Adipose tissue (tissue), 3 donors: ENCODE results near the gene GALE. TPM values are rescaled to one million over a fixed set of nuclear protein-coding genes. Genes with fewer than 3 reads are reported as not detected.
"Not testable (repeated sequence)": the region's sequence is repeated elsewhere in the genome, so short reads cannot be mapped to it uniquely, and the experiment has no call there.

ENCODE experiments used
- H3K27ac ChIP-seq: one replicate; pipeline ENCODE4 v1.5.1; 2013; ENCODE audit warnings: low read depth, low read length
- WGBS, 3 donors: extraction: QIAGEN DNeasy Blood & Tissue Kit; methylation state at CpG; one replicate each; pipeline ENCODE4 v1.1.7; 2013; 5-methylcytosine and 5-hydroxymethylcytosine counted together
- polyA plus RNA-seq, 3 donors: library from polyadenylated mRNA; stranded (reverse); fragments of 200-250 nt; gene quantifications; one replicate each; pipeline ENCODE4 v1.2.3, GENCODE V29; 2013
- donor health status: healthy with polysubstance abuse.
- donor health status: Bipolar disorder and iron deficiency.
- donor health status: healthy.

GALE gene
- polyA plus RNA-seq, 3 donors: 12.8 to 36.2 (median 15.4) TPM

DNA sequence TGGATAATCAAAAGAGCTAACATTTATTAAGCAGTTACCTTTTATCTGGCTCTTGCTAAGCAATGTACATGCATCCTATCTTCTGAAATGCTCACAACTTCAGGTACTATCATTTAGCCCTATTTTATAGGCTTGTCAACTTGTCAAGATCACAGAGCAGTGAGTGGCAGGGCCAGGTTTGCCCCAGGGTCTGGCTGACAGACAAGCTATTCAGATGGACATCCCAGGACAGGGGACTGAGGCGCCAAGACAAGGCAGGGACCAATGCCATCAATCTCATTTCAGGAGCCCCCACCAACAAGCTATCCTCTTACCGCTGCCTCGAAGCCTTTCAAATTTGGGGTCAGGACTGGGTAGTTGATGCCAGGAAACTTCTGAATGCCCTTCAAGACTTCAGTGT, 15.8 kb upstream of the GALE start:
- no peak overlapping the region for H3K27ac ChIP-seq
- 85 to 100% (median 95%) methylated on average over 3 of the region's 3 CpGs for WGBS, 3 donors

DNA sequence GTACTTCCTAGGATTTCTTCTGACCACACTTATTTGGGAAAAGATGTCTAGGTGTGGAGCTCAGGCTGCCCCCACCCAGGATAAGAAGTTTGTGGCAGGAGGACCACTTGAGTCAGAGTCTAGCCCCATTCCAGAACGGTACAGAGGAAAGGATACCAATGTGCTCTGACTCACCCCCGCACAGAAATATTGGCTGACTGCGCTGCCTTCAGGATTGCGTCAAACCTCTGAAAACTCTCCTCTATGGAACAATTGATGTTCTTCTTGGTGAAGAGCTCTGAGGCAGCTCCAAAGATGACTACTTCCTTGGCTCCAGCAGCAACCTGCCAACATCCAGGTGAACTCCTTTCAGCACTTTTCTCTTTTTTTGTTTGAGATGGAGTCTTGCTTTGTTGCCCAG, 13.5 kb upstream of the GALE start:
- WGBS, 3 donors: 89 to 97% (median 92%) methylated on average over 4 of the region's 4 CpGs

DNA sequence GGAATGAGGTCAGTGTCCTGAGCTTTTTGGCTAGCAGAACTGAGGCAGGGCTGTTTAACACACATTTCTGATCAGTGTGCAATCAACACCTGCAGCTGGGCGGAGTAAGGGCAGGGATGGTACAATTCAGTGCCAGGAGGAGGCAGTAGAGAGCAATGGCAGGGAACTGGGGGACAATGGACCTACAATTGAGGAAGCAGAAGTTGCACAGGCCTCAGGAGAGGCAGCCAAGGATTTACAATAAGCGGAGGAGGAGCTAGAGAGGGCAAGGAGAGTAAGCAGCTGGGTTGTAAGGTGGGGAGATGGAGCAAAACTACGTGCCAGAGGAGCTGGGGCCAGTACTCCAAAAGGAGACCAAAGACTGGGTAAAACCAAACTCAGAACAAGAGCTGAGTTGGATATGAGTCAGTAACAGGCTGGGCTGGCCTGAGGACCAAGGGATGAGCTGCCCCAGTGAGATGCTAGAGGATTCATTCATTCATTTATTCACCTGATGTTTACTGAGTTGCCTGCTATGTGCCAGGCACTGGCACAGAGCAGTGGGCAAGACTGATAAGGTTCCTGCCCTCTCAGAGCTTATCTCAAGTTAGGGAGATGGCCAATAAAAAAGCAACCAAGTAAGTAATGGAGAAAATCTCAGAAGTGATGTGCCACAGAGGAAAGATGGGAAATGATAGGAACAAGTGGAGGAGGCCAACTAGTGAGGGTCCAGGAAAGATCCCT, 10.4 kb upstream of the GALE start:
- WGBS, 3 donors: 39 to 73% (median 59%) methylated on average over 3 of the region's 3 CpGs
- no peak overlapping the region for H3K27ac ChIP-seq

More for the DNA sequence above, 13.5 kb upstream of the GALE start:
- H3K27ac ChIP-seq: no peak overlapping the region

DNA sequence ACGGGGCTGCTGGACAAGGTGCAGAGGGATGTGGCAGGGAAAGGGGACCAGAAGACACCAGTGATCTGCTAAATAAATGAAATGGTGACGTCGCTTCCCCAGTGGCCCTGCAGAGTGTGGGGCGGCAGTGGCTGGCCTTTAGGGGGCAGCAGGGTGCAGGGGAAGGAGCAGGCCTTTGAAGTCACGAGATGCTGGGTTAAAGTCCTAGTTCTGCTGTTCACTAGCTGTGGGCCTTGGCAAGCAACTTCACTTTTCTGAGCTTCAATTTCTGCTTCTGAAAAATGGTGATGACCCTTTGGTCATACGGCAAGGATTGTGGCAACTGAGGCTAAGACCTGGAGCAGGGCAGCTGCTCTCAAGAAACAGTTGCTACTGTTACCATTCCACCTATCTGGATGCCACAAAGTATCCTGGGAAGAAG, 9.2 kb upstream of the GALE start:
- 14 to 35% (median 32%) methylated on average over 6 of the region's 6 CpGs for WGBS, 3 donors

DNA sequence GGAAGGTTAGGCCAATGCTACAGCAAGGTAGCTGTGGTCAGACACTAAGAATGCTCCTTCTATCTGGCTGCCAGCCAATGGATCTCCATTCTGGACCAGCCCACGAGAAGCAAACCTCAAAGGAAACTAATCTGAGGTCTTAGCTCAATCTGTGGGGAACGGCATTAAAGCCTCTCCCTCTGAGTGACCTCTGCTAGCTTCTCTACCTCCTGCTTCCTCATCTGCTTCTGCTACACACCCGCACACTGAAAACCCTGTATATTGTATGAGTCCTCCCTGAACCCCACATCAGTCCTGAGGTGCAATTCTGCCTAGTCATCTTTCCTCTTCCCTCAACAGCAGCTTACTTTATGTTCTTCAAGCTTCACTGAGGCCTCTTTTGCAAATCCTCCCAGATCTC, 6.9 kb upstream of the GALE start:
- WGBS, 3 donors: 41 to 83% (median 42%) methylated on average over 3 of the region's 3 CpGs
- H3K27ac ChIP-seq: no peak overlapping the region

More for the DNA sequence above, 9.2 kb upstream of the GALE start:
- no peak overlapping the region for H3K27ac ChIP-seq

DNA sequence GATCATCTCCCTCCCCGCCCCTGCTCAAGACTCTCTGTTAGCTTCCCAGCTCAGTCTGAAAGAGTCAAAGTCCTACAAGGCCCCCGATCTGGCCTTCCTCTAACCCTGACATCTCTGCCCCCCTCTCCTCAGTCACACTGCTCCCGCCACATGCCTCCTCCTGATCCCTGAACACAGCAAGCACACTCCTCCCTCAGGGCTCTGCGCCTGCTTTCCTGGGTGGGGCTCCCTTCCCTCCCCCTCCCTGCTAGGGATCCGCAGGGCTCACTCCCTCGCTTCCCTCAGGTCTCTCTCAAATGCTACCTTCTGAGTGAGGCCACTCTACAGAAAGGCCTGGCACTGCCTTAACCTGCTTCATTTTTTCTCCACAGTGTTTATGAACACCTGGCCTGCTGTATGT, 5.7 kb upstream of the GALE start:
- no peak overlapping the region for H3K27ac ChIP-seq
- 72 to 82% (median 75%) methylated on average over 6 of the region's 6 CpGs for WGBS, 3 donors

DNA sequence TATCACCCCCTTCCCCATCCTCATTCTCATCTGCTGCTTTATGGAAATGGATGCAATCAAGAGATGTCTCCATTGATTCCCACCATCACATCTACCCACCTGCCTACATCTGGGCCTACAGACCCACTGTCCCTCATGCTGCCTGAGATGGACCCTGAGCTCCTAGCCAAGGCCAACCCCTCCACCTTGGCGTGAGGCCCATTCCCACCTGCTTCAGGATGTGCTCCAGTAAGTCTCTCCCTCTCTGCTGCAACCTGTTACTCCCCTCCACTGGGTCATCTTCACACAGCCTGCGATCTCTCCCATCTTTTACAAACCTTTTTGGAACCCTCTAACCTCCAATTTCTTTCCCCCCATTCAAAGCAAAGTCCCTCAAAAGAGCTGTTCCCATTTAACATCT, 4.5 kb upstream of the GALE start:
- WGBS, 3 donors: 94 to 98% (median 96%) methylated on average over 2 of the region's 2 CpGs
- H3K27ac ChIP-seq: no peak overlapping the region

DNA sequence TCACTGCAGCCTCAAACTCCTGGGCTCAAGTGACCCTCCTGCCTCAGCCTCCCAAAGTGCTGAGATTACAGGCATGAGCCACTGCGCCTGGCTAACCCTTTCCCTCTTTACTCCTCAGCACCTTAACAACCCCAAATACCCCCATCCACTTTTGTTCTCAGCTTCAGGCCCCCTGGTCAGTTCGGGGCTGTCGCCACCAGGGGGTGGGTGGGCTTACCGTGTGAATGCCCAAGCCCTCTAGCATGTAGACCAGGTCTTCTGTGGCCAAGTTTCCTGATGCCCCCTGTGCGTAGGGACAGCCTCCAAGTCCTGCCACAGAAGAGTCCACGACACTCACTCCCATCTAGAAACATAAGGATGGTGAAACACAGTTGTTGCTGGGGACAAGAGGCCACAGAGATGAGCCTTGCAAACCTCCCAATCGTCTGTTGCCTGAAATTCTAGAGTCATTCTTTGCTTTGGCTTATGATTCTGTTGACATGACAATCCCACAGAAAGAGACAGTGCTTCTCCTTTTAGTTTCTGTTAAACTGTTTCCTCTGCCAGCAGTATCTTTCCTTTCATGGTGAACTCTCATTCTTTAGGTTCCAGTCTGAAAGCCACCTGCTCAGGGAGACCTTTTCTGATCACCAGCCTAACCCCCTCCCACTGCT, 3.8 kb upstream of the GALE start:
- 71 to 83% (median 74%) methylated on average over 7 of the region's 7 CpGs for WGBS, 3 donors
- no peak overlapping the region for H3K27ac ChIP-seq

DNA sequence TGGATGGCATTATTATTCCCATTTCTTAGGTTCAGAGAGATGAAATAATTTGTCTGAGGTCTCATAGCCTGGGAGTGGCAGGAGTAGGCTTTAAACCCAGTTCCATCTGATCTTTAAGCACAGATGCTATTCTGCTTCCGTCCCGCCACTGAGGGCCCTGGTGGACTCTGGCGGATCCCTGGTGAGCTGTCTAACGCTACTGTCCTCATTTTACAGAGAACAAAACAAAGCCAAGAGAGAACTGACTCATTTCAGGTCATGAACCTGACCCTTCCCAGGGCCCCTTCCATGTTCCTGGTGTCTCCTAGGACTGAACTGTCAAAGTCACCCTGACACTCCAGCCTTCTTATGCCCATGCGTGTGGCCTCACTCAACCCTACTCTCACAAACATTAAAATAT, 3.1 kb upstream of the GALE start:
- WGBS, 3 donors: 91 to 94% (median 93%) methylated on average over 5 of the region's 5 CpGs
- H3K27ac ChIP-seq: no peak overlapping the region

DNA sequence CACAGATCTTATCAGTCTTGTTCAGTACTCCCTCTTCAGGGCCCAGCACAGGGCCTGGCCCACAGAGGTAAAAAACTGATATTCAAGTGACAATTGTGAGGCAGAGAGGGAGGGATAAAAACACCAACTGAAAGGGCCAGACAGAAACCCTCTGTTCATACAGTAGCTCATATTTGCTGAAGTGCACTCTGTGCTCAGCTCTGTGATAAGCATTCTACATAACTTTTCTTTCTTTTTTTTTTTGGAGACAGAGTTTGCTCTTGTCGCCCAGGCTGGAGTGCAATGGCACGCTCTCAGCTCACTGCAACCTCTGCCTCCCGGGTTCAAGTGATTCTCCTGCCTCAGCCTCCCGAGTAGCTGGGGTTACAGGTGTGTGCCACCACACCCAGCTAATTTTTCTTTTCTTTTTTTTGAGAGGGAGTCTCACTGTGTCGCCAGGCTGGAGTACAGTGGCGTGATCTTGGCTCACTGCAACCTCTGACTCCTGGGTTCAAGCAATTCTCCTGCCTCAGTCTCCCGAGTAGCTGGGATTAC, 2.3 kb upstream of the GALE start:
- 93 to 98% (median 96%) methylated on average over 7 of the region's 7 CpGs for WGBS, 3 donors
- H3K27ac ChIP-seq: not testable (repeated sequence)

DNA sequence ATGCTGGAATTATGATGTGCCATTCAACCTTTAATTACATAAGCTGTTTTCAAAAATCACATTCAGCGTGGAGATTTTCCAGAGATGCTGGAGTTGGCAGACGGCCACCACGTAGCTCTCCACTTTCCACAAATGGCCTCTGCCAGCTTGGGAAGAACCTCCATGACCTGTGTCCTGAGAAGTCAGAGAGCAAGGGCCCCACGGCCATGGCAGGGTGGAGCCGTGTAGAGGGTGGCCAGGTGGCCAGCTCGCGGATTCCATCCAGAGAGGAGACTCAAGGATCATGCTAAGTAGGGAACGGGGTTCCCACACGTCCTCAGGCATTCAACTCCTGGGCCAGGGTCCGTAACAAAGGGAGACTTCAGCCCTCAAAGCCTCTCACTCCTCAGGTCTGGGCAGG, 1.3 kb upstream of the GALE start:
- H3K27ac ChIP-seq: no peak overlapping the region
- 56 to 70% (median 69%) methylated on average over 10 of the region's 10 CpGs for WGBS, 3 donors

DNA sequence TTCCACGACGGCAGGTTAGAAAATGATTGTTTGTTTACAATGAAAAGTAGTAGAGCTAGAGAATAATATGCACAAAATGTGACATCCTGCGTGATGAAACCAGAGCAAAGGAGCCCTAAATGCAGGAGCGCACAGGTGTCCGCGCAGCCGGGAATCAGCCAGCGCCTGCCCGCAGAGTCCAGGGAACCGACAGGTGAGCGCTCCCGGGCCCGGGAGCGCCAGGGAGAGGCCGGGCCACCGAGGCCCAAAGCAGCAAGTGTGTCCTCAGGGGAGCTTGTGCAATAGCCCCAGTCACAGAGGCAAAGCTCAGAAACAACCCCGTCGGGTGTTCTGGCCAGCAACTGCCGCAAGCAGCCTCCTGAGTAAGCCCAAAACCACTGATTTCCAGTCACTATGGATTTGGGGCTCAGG, 789 bp upstream of the GALE start:
- H3K27ac ChIP-seq: no peak overlapping the region
- WGBS, 3 donors: 19 to 26% (median 25%) methylated on average over 19 of the region's 19 CpGs

DNA sequence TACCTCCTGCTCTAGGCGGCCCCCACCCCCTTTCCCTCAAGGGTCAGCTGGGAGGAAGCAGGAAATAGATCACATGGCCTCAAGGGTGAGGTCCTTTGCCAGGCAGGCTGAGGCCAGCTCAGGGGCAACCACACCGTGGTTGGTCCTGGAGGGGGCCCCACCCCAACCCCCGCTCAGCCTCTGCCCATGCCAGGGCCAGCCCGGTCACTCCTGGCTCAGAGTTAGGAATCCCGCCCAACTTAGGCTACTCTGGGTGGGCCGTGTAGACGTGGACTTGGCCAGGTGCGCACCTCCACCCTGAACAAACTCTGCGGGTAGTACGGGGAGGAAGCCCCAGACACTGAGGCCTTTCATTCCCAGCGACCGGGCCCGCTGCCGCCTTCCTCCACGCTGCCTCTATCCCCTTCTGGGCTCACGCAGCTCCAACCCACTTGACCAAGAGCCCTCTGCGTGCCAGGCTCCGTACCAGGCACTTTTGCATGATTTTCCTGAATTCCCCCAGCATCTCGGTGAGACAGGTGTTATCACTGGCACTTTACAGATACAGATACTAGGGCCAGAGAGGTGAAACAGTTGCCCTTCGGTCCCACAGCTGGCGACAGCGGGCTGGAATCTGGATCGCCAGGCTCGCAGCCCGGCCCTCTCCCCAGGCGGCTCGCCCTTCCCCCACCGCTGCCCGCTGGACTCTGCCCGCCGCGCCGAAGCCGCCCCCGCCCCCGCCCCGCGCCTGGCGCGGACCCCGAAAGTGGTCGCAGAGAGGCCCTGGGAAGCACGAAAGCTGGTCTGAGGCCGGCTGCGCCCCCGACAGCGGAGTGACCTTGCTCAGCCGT, 769 bp downstream of the GALE start:
- no peak overlapping the region for H3K27ac ChIP-seq
- 2 to 4% (median 3%) methylated on average over 44 to 48 of the region's 48 CpGs for WGBS, 3 donors

DNA sequence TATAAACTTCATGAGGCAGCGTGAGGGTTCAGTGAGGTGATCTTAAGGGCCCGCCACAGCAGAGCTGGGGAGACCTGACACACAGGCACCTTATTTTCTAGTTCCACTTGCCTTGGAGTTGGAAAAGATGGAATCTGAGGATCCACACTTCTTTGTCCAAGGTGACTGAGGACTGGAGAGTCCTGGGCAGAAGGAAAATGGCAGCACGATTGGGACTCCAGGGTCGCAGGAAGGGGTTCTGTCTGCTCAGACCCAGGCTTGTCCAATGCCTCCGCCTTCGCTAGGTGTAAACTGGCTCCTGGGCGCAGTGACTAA, 1.3 kb downstream of the GALE start:
- no peak overlapping the region for H3K27ac ChIP-seq
- WGBS, 3 donors: 53 to 80% (median 69%) methylated on average over 7 of the region's 7 CpGs

DNA sequence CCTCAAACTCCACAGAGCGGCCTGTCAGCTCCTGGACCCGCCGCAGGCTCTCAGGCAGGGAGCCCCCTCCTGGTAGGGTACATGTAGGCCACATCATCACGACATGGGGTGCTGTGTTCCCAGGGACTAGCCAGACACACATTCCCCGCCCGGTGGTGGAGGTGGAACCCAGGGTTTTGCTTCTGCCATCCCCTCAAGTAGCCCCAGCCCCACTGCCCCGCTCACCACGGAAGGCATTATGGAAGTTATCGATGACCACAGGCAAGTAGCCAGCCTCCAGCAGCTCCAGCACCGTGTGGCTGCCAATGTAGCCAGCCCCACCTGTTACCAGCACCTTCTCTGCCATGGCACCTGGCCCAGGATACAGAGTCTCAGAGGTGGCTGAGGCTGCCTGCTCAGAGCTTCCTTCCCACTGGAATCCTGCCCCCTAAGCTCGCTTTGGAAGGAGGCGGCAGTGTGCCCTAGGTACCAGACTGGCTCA, 1.9 kb downstream of the GALE start:
- 71 to 85% (median 85%) methylated on average over 12 of the region's 12 CpGs for whole genome bisulfite sequencing, 3 donors
- H3K27ac ChIP-seq: no peak overlapping the region

DNA sequence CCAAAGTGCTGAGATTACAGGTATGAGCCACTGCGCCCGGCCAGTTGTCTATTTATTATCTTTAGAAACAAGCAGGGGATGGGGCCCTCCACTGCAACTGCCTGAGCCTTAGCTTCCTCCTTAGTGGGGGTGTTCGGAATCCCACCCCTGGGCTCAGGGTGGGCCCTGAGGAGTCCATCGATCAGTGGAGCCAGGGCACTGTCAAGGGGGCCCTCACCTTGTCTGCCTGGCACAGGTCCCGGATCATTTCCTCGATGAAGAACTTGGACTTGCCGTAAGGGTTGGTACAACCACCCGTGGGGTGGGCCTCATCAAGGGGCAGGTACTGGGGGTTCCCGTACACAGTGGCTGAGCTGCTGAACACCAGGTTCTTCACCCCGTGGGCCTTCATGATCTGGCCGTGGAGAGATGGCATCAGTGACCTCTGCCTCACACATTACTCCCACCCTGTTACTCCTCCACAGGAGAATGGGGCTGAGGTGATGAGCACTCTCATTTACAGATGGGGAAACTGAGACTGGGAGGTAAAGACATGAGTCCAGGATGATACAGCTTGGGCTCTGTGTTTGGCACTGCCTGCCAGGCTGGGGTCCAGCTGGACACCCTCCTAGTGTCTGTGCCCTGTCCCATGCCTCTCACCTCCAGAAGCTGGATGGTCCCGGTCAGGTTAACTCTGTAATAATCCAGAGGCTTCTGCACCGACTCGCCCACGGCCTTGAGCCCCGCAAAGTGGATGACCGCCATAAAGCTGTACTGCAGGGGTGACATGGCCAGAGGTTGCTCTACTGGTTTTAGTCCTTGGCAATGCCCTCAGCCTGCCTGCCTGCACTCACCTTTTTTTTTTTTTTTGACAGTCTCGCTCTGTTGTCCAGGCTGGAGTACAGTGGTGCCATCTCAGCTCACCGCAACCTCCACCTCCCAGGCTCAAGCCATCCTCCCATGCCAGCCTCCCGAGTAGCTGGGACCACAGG, 2.8 kb downstream of the GALE start:
- no peak overlapping the region for H3K27ac ChIP-seq

DNA sequence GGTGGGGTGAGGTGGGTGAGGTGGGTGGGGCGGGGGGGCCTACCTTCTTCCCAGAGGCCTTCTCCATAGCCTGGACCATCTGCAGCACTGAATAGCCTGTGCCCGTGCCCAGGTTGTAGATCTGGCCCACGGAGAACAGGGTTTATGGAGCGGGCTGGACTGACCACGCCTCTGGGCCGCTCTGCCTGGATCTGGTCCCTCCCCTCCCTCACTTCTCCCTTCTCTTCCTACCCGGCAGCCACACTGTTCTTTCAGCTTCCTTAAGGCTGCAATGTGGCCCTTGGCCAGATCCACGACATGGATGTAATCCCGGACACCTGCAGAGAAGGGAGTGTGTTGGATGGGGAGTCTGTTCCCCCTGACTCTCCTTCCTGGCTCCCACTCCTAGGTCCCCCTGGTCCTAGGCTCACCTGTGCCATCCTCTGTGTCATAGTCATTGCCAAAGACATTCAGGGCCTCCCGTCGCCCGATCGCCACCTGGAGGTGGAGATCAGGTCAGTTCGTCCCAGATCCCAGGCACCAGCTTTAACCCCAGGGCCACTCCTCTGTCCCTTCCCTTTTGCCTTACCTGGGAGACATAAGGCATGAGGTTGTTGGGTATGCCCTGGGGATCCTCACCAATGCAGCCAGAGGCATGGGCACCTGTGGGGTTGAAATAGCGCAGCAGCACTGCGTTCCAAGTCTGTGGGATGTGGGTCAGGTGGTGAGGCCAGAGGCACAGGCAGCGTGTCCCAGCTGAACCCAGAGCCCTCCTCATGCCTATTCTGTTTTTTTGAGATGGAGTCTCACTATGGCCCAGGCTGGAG, 3.9 kb downstream of the GALE start:
- H3K27ac ChIP-seq: no peak overlapping the region
- 55 to 76% (median 73%) methylated on average over 15 to 17 of the region's 17 CpGs for WGBS, 3 donors

More for the DNA sequence above, 2.8 kb downstream of the GALE start:
- WGBS, 3 donors: 61 to 85% (median 83%) methylated on average over 20 of the region's 20 CpGs
